SK-N-SH (cell line): Measurements from ENCODE around the gene C14orf119. TPM values are rescaled to one million over a fixed set of nuclear protein-coding genes. Genes with fewer than 3 reads are reported as not detected.

Experiments used
- CTCF ChIA-PET: fragments of 300-600, 350-600 bp; formaldehyde crosslinking; extraction: SDS; loops from one replicate; lab custom pipeline; 2021; lab: Yijun Ruan, JAX
- POLR2A ChIA-PET: fragments of 350-600 bp; sonication (Branson Sonifier 250); formaldehyde crosslinking; extraction: SDS; loops from one replicate; lab custom pipeline; 2020; ENCODE audit warnings: antibody characterized with exemption, inconsistent platforms; lab: Yijun Ruan, JAX
- DNase-seq: peaks from one replicate; pipeline ENCODE4 v3.0.0; 2012
- H2AFZ ChIP-seq: fragments of 200-600 bp; sonication (generic); 2 replicates; pipeline ENCODE4 v1.8.1; 2016; ENCODE audit warnings: antibody characterized with exemption, mild to moderate bottlenecking, low read depth
- H3F3A ChIP-seq: fragments of 200-600 bp; sonication (generic); replicated peaks from 2 replicates; pipeline ENCODE3; 2016; ENCODE audit warnings: antibody characterized with exemption, mild to moderate bottlenecking; ENCODE audit not compliant: insufficient read depth
- H3K27ac ChIP-seq, 2 experiments: fragments of 200-500 bp in 1 of 2; fragments of 200-600 bp in 1 of 2; sonication (Bioruptor generic) in 1 of 2; sonication (generic), shearing (Covaris generic) in 1 of 2; 2 replicates each; pipeline versions ENCODE4 v1.5.1 to v1.6.1; 2014 to 2016; ENCODE audit warnings: low read depth in 2 of 2, inconsistent platforms in 1 of 2, low read length in 1 of 2, mild to moderate bottlenecking in 1 of 2, mixed read lengths in 1 of 2
- H3K27me3 ChIP-seq: fragments of 200-600 bp; sonication (generic), shearing (Covaris generic); 2 replicates; pipeline ENCODE4 v1.6.1; 2016; ENCODE audit warnings: mixed run types; ENCODE audit not compliant: insufficient read depth
- H3K36me3 ChIP-seq, 2 experiments: fragments of 200-500 bp in 1 of 2; fragments of 200-600 bp in 1 of 2; sonication (Bioruptor generic) in 1 of 2; sonication (generic) in 1 of 2; replicated peaks in 1 of 2; 2 replicates each; pipeline versions ENCODE3 to v1.5.1; 2014 to 2016; ENCODE audit warnings: low read length in 1 of 2, mild to moderate bottlenecking in 1 of 2; ENCODE audit not compliant: insufficient read depth in 2 of 2, control insufficient read depth in 1 of 2
- H3K4me1 ChIP-seq, 2 experiments: fragments of 200-500 bp in 1 of 2; fragments of 200-600 bp in 1 of 2; sonication (Bioruptor generic) in 1 of 2; sonication (generic), shearing (Covaris generic) in 1 of 2; 2 replicates each; pipeline versions ENCODE4 v1.5.1 to v1.6.1; 2014 to 2016; ENCODE audit warnings: low read depth in 1 of 2, low read length in 1 of 2, mixed run types in 1 of 2; ENCODE audit not compliant: insufficient read depth in 2 of 2, control insufficient read depth in 1 of 2
- H3K4me2 ChIP-seq: fragments of 200-600 bp; sonication (generic), shearing (Covaris generic); 2 replicates; pipeline ENCODE4 v1.6.1; 2017; ENCODE audit warnings: mixed run types
- H3K4me3 ChIP-seq, 2 experiments: fragments of 200-500 bp in 1 of 2; fragments of 200-600 bp in 1 of 2; sonication (Bioruptor generic) in 1 of 2; sonication (generic), shearing (Covaris generic) in 1 of 2; 2 replicates each; pipeline versions ENCODE4 v1.5.1 to v1.8.1; 2014 to 2016; ENCODE audit warnings: low read depth in 2 of 2, inconsistent platforms in 1 of 2, low read length in 1 of 2, mild to moderate bottlenecking in 1 of 2, mixed read lengths in 1 of 2, moderate library complexity in 1 of 2
- H3K79me2 ChIP-seq: fragments of 200-600 bp; sonication (generic); 2 replicates; pipeline ENCODE4 v1.8.1; 2017; ENCODE audit warnings: mild to moderate bottlenecking; ENCODE audit not compliant: insufficient read depth
- H3K9ac ChIP-seq: fragments of 200-600 bp; sonication (generic); 2 replicates; pipeline ENCODE4 v1.6.1; 2017; ENCODE audit warnings: mixed run types
- H3K9me2 ChIP-seq: fragments of 200-600 bp; sonication (generic); 2 replicates; pipeline ENCODE4 v1.6.1; 2017; ENCODE audit warnings: mixed run types
- H3K9me3 ChIP-seq: fragments of 200-600 bp; sonication (generic); 2 replicates; pipeline ENCODE4 v1.6.1; 2017; ENCODE audit warnings: mixed run types, mild to moderate bottlenecking, moderate library complexity
- H4K20me1 ChIP-seq: fragments of 200-600 bp; sonication (generic); 2 replicates; pipeline ENCODE4 v1.6.1; 2017; ENCODE audit warnings: mild to moderate bottlenecking, mixed run types; ENCODE audit not compliant: insufficient read depth
- CHD2 ChIP-seq: fragments of 150-350 bp; IDR thresholded peaks from 2 replicates; pipeline ENCODE4 v1.6.1; 2018; ENCODE audit warnings: low read length; ENCODE audit not compliant: partially characterized antibody
- CTCF ChIP-seq: fragments of 200-600 bp; sonication (generic); IDR thresholded peaks from 2 replicates; pipeline ENCODE4 v1.6.1; 2017; ENCODE audit warnings: antibody characterized with exemption, mild to moderate bottlenecking, moderate library complexity
- EZH2phosphoT487 ChIP-seq: fragments of 200-600 bp; sonication (generic); IDR thresholded peaks from 2 replicates; pipeline ENCODE4 v1.6.1; 2017; ENCODE audit warnings: low read depth, mixed run types, mild to moderate bottlenecking, antibody characterized with exemption, moderate library complexity, borderline replicate concordance
- FOXJ3 ChIP-seq: sonication (generic); formaldehyde crosslinking; IDR thresholded peaks from 2 replicates; pipeline ENCODE4 v1.5.1; 2020; ENCODE audit warnings: mild to moderate bottlenecking, missing genetic modification reagents
- FOXM1 ChIP-seq: IDR thresholded peaks from 2 replicates; pipeline ENCODE4 v1.4.0; 2012; ENCODE audit warnings: low read depth, mild to moderate bottlenecking
- GABPA ChIP-seq: IDR thresholded peaks from 2 replicates; pipeline ENCODE4 v1.4.0; 2012; ENCODE audit warnings: low read depth, mild to moderate bottlenecking
- GATA2 ChIP-seq: sonication (generic); formaldehyde crosslinking; IDR thresholded peaks from 2 replicates; pipeline ENCODE4 v1.5.0; 2020; ENCODE audit warnings: mild to moderate bottlenecking, missing genetic modification reagents
- IRF3 ChIP-seq: fragments of 150-350 bp; IDR thresholded peaks from 2 replicates; pipeline ENCODE4 v1.6.1; 2016; ENCODE audit warnings: mild to moderate bottlenecking, low read depth, low read length
- MXI1 ChIP-seq: IDR thresholded peaks from 2 replicates; pipeline ENCODE4 v1.6.1; 2012; ENCODE audit warnings: mild to moderate bottlenecking, low read depth, low read length, improper control_type of control experiment
- NFIC ChIP-seq: IDR thresholded peaks from 2 replicates; pipeline ENCODE4 v1.4.0; 2012; ENCODE audit warnings: borderline replicate concordance
- POLR2AphosphoS5 ChIP-seq: IDR thresholded peaks from 2 replicates; pipeline ENCODE4 v1.6.1; 2012; ENCODE audit warnings: low read depth, low read length
- REST ChIP-seq: IDR thresholded peaks from 2 replicates; pipeline ENCODE4 v1.6.1; 2012; ENCODE audit warnings: mild to moderate bottlenecking, low read depth, low read length, moderate library complexity
- RFX5 ChIP-seq: IDR thresholded peaks from 2 replicates; pipeline ENCODE4 v1.6.1; 2012; ENCODE audit warnings: mild to moderate bottlenecking, improper control_type of control experiment, low read length
- TAF1 ChIP-seq: IDR thresholded peaks from 2 replicates; pipeline ENCODE4 v1.6.1; 2012; ENCODE audit warnings: low read depth, mild to moderate bottlenecking, low read length, moderate library complexity, borderline replicate concordance
- TCF12 ChIP-seq: IDR thresholded peaks from 2 replicates; pipeline ENCODE4 v1.4.0; 2012
- ZBTB33 ChIP-seq: IDR thresholded peaks from 2 replicates; pipeline ENCODE4 v1.4.0; 2012; ENCODE audit warnings: low read depth, borderline replicate concordance
- WGBS: methylation state at CpG from one replicate; pipeline ENCODE4 v1.1.6; 2017; ENCODE audit warnings: low lambda C conversion rate; 5-methylcytosine and 5-hydroxymethylcytosine counted together
- polyA plus RNA-seq, 3 experiments: library from polyadenylated mRNA; depleted of rRNA; stranded (reverse); fragments of >200 nt; gene quantifications; 2 replicates each; pipeline ENCODE4 v1.2.3, GENCODE V29; 2012

C14orf119 gene
- polyA plus RNA-seq, 1 of the 3 experiments (the other 2 are of a cell fraction), result 55.2 TPM

GRCh38 chr14:23058654-23059504 is 36.4 kb upstream of the C14orf119 start:
- H3K9ac ChIP-seq, result no peak overlapping the region
- H3K4me2 ChIP-seq, result no peak overlapping the region
- H3K9me2 ChIP-seq, result no peaks in the 10 kb centered on the region
- TF ChIP-seq CTCF, result no peak
- no peak for TF ChIP-seq TCF12
- TF ChIP-seq FOXJ3, result no peak
- no peak for TF ChIP-seq REST
- TF ChIP-seq GABPA, result no peak
- TF ChIP-seq MXI1, result no peak
- TF ChIP-seq TAF1, result no peak
- TF ChIP-seq ZBTB33, result no peak
- no peak for TF ChIP-seq GATA2 (CRISPR knock-in tag)
- TF ChIP-seq RFX5, result no peak
- no peak for TF ChIP-seq CHD2
- no peak for TF ChIP-seq EZH2phosphoT487
- no peak for TF ChIP-seq IRF3
- TF ChIP-seq POLR2AphosphoS5, result no peak; the same call in 1 of the 2 replicates
- TF ChIP-seq FOXM1, result no peak
- no peak for TF ChIP-seq NFIC
- TF ChIP-seq, all 33 proteins: peak for 0
- ChIA-PET CTCF (interaction anchor here (0.6 to 33.1 kb wide), 33 partner anchors 10 to 227 kb away, joined by 3 to 1566 read pairs (median 6); partner anchors contain the start of genes ACIN1, AJUBA, C14orf119 and HOMEZ), POLR2A (interaction anchor here (0.9 to 3.9 kb wide), 12 partner anchors 10 to 81 kb away, joined by 3 to 33 read pairs (median 6); partner anchors contain the start of genes ACIN1, AJUBA and C14orf119)
- Histone ChIP-seq H2AFZ (no peak overlapping the region), H3K4me3 (no peak overlapping the region), H3K79me2 (peaks cover 15% of the 10 kb centered on the region; the same call in 1 of the 2 replicates), H3K4me1 (peaks cover 27 to 28% of the 10 kb centered on the region in 2 experiments; a peak in 3 of 4 replicates), H4K20me1 (no peaks in the 10 kb centered on the region; the same call in 1 of the 2 replicates), H3K9me3 (no peaks in the 10 kb centered on the region), H3K27ac (no peak overlapping the region; a peak in 1 of 4 replicates), H3F3A (peaks cover 50% of the 10 kb centered on the region), H3K27me3 (no peaks in the 10 kb centered on the region), H3K36me3 (peaks cover 35 to 42% of the 10 kb centered on the region in 2 experiments)
- WGBS, result 96% methylated on average over 32 of the region's 32 CpGs
- no peak for DNase-seq
